Keratinocyte (primary cell): ENCODE data around the gene METTL22. TPM values are rescaled to one million over a fixed set of nuclear protein-coding genes. Genes with fewer than 3 reads are reported as not detected.

Experiments
- DNase-seq: peaks from one replicate; pipeline ENCODE4 v3.0.0-alpha.2; 2011; ENCODE audit warnings: low read depth, missing footprints, low spot score
- FAIRE-seq: peaks from 2 replicates; lab custom pipeline; 2011; peaks lifted over from hg19 to GRCh38; lab: Jason Lieb, UNC
- H2AFZ ChIP-seq: 2 replicates; pipeline ENCODE4 v1.6.0; 2012; ENCODE audit warnings: low read length, control low read depth, inconsistent platforms; ENCODE audit not compliant: control insufficient read depth
- H3K27ac ChIP-seq: 2 replicates; pipeline ENCODE4 v1.5.1; 2011; ENCODE audit warnings: low read length; ENCODE audit not compliant: control insufficient read depth, insufficient read depth
- H3K27me3 ChIP-seq: 3 replicates; pipeline ENCODE4 v1.6.0; 2011; ENCODE audit warnings: low read length; ENCODE audit not compliant: control insufficient read depth, insufficient read depth; ENCODE audit errors: extremely low read depth
- H3K36me3 ChIP-seq, 2 experiments: 2 replicates in 1 of 2; 3 replicates in 1 of 2; pipeline ENCODE4 v1.5.1; 2011; ENCODE audit warnings: low read length in 2 of 2, mild to moderate bottlenecking in 1 of 2; ENCODE audit not compliant: control insufficient read depth in 2 of 2, insufficient read depth in 2 of 2; ENCODE audit errors: extremely low read depth in 1 of 2
- H3K4me1 ChIP-seq: 3 replicates; pipeline ENCODE4 v1.5.1; 2011; ENCODE audit warnings: low read length; ENCODE audit not compliant: control insufficient read depth, insufficient read depth; ENCODE audit errors: extremely low read depth
- H3K4me2 ChIP-seq: 3 replicates; pipeline ENCODE4 v1.6.0; 2011; ENCODE audit warnings: low read depth, low read length; ENCODE audit not compliant: control insufficient read depth, insufficient read depth; ENCODE audit errors: extremely low read depth
- H3K4me3 ChIP-seq, 3 experiments: fragments of 200-600 bp in 1 of 3; sonication (generic) in 1 of 3; 2 replicates in 2 of 3; 3 replicates in 1 of 3; pipeline ENCODE4 v1.5.1; 2011 to 2016; ENCODE audit warnings: low read length in 3 of 3, mild to moderate bottlenecking in 3 of 3, control low read depth in 2 of 3, inconsistent platforms in 1 of 3, low read depth in 1 of 3, mixed read lengths in 1 of 3, mixed run types in 1 of 3, moderate library complexity in 1 of 3; ENCODE audit not compliant: control insufficient read depth in 2 of 3, insufficient read depth in 2 of 3; ENCODE audit errors: extremely low read depth in 1 of 3
- H3K79me2 ChIP-seq: 2 replicates; pipeline ENCODE4 v1.6.0; 2012; ENCODE audit warnings: low read length; ENCODE audit not compliant: control insufficient read depth, insufficient read depth
- H3K9ac ChIP-seq: 3 replicates; pipeline ENCODE4 v1.6.0; 2011; ENCODE audit warnings: low read length; ENCODE audit not compliant: control insufficient read depth, insufficient read depth; ENCODE audit errors: extremely low read depth
- H3K9me1 ChIP-seq: 3 replicates; pipeline ENCODE4 v1.6.0; 2011; ENCODE audit warnings: low read length; ENCODE audit not compliant: control insufficient read depth, insufficient read depth; ENCODE audit errors: extremely low read depth
- H3K9me3 ChIP-seq: 2 replicates; pipeline ENCODE4 v1.5.1; 2012; ENCODE audit warnings: low read depth, low read length; ENCODE audit not compliant: control insufficient read depth
- H4K20me1 ChIP-seq: 3 replicates; pipeline ENCODE4 v1.6.0; 2011; ENCODE audit warnings: low read length; ENCODE audit not compliant: control insufficient read depth, insufficient read depth; ENCODE audit errors: extremely low read depth
- CTCF ChIP-seq, 3 experiments: IDR thresholded peaks in 1 of 3; conservative IDR thresholded peaks in 1 of 3; optimal IDR thresholded peaks in 1 of 3; 2 replicates in 2 of 3; 3 replicates in 1 of 3; pipeline versions ENCODE3 to v1.5.1; 2011; ENCODE audit warnings: low read length in 3 of 3, mild to moderate bottlenecking in 3 of 3, moderate library complexity in 2 of 3, control low read depth in 1 of 3, inconsistent platforms in 1 of 3; ENCODE audit not compliant: insufficient read depth in 2 of 3; ENCODE audit errors: extremely low read depth in 1 of 3
- EZH2 ChIP-seq: IDR thresholded peaks from one replicate; pipeline ENCODE4 v1.6.1; 2012; ENCODE audit warnings: inconsistent platforms, mild to moderate bottlenecking, low read length, moderate library complexity
- dilution Hi-C: fragments of 300-500 bp; cut with MboI; formaldehyde crosslinking; loops from one replicate; pipeline ENCODE4 v1.7.0; 2020; ENCODE audit warnings: low sequenced_read_pairs; ENCODE audit not compliant: extremely low pct_ligation_motif_present
- polyA plus RNA-seq, 5 experiments: library from polyadenylated mRNA; depleted of rRNA in 3 of 5; stranded (reverse) in 3 of 5; stranded (forward) in 1 of 5; unstranded in 1 of 5; fragments of >200 nt; gene quantifications; 1 replicate in 1 of 5; 2 replicates in 3 of 5; 3 replicates in 1 of 5; pipeline versions ENCODE4 v1.2.1 to v1.2.3, GENCODE V29; 2011 to 2012; ENCODE audit warnings: missing spikeins in 2 of 5, low read depth in 1 of 5, low replicate concordance in 1 of 5

METTL22 gene
- polyA plus RNA-seq, 1 donor (not counting 4 experiments of a cell fraction or from before 2014, with no cell fraction given) = 31.1 TPM

- no peak overlapping the region for H2AFZ ChIP-seq
- dilution Hi-C loops = no loop called here
These were observed 48.0 kb downstream of the METTL22 start for GRCh38 chr16:8669481-8669880.

GRCh38 chr16:8670014-8670560 lies 48.6 kb downstream of the METTL22 start:
- Histone ChIP-seq H3K9ac (no peak overlapping the region), H3K4me2 (no peak overlapping the region), H4K20me1 (no peaks in the 10 kb centered on the region), H3K4me1 (peaks cover 5% of the 10 kb centered on the region), H3K4me3 (no peak overlapping the region), H3K9me3 (no peaks in the 10 kb centered on the region), H3K36me3 (no peaks in the 10 kb centered on the region), H3K27ac (no peak overlapping the region), H3K27me3 (no peaks in the 10 kb centered on the region), H3K9me1 (no peaks in the 10 kb centered on the region), H3K79me2 (no peaks in the 10 kb centered on the region), H2AFZ (no peak overlapping the region)
- FAIRE-seq (no peak), DNase-seq (no peak)
- dilution Hi-C loops = no loop called here
- TF ChIP-seq EZH2 (no peak), CTCF (optimal IDR thresholded peaks at IDR 0.05 in 1 of 3, IDR thresholded peaks at IDR 0.05 in 1 of 3, conservative IDR thresholded peaks at IDR 0.05 in 1 of 3; ENCODE audit: extremely low read depth in 1 of 3, insufficient read depth in 2 of 3, low read length in 3 of 3) (no peak)

More at GRCh38 chr16:8669481-8669880, 48.0 kb downstream of the METTL22 start:
- FAIRE-seq (no peak), DNase-seq (no peak)
- Histone ChIP-seq H3K9me1 (no peaks in the 10 kb centered on the region), H3K4me2 (no peak overlapping the region), H4K20me1 (no peaks in the 10 kb centered on the region), H3K9ac (no peak overlapping the region), H3K36me3 (no peaks in the 10 kb centered on the region), H3K27me3 (no peaks in the 10 kb centered on the region), H3K4me1 (no peaks in the 10 kb centered on the region), H3K4me3 (no peak overlapping the region), H3K9me3 (no peaks in the 10 kb centered on the region), H3K27ac (no peak overlapping the region), H3K79me2 (no peaks in the 10 kb centered on the region)
- TF ChIP-seq EZH2 (no peak), CTCF (optimal IDR thresholded peaks at IDR 0.05 in 1 of 3, IDR thresholded peaks at IDR 0.05 in 1 of 3, conservative IDR thresholded peaks at IDR 0.05 in 1 of 3; ENCODE audit: extremely low read depth in 1 of 3, insufficient read depth in 2 of 3, low read length in 3 of 3) (no peak)
